Measurements from ENCODE around the gene VWA2. TPM values are rescaled to one million over a fixed set of nuclear protein-coding genes. Genes with fewer than 3 reads are reported as not detected.

Gene VWA2
- total RNA-seq, 1 donor from 2014 or later, result 15.5 TPM

DNA sequence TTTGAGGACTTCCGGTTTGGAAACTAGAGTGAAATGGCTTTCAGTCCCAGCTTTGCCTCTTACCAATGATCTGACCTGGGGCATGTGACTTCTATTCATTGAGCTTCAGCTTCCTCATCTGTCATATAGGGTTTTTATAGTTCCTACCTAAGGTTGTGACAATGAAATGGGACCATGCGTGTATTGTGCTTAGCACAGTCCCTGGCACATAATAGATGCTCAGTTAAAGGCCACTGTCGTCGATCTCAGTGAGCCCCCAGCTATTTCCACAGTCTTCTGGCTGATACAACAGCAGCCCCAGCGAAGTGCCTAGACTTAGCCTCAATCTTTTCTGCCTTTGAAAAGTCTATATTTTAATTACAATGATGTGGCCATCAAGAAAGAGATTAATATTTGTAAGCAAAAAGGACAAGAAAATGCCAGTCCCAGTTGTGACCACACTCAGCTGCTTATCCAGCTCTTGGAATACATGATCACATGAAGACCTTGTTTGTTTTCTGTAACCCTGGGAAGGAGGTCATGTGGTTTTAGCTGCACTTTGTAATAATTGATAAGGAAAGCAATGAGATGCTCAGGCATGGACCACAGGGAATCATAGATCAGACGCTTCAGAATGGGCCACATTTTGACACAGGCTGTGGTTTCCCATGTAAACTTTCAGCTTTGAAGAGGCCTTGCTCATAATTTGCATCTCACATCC, 44.6 kb downstream of the VWA2 start:
- no peak overlapping the region for H3K27ac ChIP-seq
- intact Hi-C loops (cut with DNase I), result no loop called here
- no peaks in the 10 kb centered on the region for H3K4me1 ChIP-seq
- ATAC-seq (no peak), DNase-seq (no peak)
- no peak overlapping the region for H3K4me3 ChIP-seq
- H3K27me3 ChIP-seq, result no peaks in the 10 kb centered on the region
- no peaks in the 10 kb centered on the region for H3K9me3 ChIP-seq
- TF ChIP-seq, protein P1, sequence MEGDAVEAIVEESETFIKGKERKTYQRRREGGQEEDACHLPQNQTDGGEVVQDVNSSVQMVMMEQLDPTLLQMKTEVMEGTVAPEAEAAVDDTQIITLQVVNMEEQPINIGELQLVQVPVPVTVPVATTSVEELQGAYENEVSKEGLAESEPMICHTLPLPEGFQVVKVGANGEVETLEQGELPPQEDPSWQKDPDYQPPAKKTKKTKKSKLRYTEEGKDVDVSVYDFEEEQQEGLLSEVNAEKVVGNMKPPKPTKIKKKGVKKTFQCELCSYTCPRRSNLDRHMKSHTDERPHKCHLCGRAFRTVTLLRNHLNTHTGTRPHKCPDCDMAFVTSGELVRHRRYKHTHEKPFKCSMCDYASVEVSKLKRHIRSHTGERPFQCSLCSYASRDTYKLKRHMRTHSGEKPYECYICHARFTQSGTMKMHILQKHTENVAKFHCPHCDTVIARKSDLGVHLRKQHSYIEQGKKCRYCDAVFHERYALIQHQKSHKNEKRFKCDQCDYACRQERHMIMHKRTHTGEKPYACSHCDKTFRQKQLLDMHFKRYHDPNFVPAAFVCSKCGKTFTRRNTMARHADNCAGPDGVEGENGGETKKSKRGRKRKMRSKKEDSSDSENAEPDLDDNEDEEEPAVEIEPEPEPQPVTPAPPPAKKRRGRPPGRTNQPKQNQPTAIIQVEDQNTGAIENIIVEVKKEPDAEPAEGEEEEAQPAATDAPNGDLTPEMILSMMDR (IDR thresholded peaks at IDR 0.05), result no peak
- no peaks in the 10 kb centered on the region for H3K36me3 ChIP-seq

DNA sequence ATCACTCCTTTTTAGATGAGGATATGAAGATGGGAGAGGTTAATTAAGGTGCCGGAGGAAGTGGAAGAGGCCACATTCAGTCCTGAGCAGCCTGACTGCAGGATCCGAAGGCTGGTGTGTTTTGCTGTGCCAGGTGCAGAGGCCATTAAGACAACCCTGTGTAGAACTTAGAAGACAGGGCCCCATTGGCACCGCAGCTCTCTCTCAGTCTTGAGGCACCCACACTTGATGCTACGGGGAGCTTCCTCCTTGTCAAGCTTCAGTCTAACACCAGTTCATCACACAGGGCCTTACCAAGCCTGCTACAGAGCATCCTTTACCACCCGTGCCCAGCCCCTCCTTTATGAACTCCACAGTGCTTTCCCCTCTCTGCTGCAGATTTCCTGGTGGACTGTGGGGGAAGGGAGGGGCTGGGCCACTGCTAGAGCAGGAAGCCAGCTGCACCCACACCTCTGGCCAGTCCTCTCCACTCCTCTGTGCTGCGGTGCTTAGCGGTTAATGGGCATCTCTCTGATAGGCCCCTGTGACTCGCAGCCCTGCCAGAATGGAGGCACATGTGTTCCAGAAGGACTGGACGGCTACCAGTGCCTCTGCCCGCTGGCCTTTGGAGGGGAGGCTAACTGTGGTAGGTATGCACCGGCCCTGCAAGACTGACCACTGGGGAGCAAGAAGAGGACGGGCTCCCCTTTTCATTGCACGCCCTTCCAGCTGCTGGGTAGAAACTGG, 45.5 kb downstream of the VWA2 start:
- H3K27ac ChIP-seq, result no peak overlapping the region
- DNase-seq (peak; percentile 36), ATAC-seq (no peak)
- no peaks in the 10 kb centered on the region for H3K36me3 ChIP-seq
- no peaks in the 10 kb centered on the region for H3K9me3 ChIP-seq
- H3K4me3 ChIP-seq, result no peak overlapping the region
- H3K4me1 ChIP-seq, result no peaks in the 10 kb centered on the region
- intact Hi-C loops (cut with DNase I), result no loop called here
- H3K27me3 ChIP-seq, result no peaks in the 10 kb centered on the region
- TF ChIP-seq, protein P1 (IDR thresholded peaks at IDR 0.05), result no peak

DNA sequence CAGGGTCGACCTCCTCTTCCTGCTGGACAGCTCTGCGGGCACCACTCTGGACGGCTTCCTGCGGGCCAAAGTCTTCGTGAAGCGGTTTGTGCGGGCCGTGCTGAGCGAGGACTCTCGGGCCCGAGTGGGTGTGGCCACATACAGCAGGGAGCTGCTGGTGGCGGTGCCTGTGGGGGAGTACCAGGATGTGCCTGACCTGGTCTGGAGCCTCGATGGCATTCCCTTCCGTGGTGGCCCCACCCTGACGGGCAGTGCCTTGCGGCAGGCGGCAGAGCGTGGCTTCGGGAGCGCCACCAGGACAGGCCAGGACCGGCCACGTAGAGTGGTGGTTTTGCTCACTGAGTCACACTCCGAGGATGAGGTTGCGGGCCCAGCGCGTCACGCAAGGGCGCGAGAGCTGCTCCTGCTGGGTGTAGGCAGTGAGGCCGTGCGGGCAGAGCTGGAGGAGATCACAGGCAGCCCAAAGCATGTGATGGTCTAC, 46.9 kb downstream of the VWA2 start:
- H3K27me3 ChIP-seq, result no peaks in the 10 kb centered on the region
- ATAC-seq (no peak), DNase-seq (peak; percentile 63)
- TF ChIP-seq, protein P1 (IDR thresholded peaks at IDR 0.05), result no peak
- H3K9me3 ChIP-seq, result no peaks in the 10 kb centered on the region
- no peak overlapping the region for H3K4me3 ChIP-seq
- intact Hi-C loops (cut with DNase I), result no loop called here
- no peak overlapping the region for H3K27ac ChIP-seq
- H3K4me1 ChIP-seq, result no peaks in the 10 kb centered on the region
- H3K36me3 ChIP-seq, result no peaks in the 10 kb centered on the region

DNA sequence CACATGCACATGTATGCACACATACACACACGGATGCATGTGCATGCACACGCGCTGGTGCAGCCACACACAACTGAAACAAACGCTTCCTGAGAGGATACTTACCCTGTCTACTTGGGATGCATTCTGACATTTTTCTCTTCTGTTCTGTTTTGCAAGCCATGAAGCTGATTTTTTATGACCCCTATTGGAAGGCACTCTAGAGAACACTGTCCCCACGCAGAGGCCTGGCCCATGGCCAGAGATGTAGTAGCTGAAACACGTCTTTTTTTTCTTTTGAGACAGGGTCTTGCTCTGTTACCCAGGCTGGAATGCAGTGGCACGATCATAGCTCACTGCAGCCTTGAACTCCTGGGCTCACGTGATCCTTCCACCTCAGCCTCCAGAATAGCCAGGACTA, 47.9 kb downstream of the VWA2 start:
- DNase-seq, result peak; percentile 19

DNA sequence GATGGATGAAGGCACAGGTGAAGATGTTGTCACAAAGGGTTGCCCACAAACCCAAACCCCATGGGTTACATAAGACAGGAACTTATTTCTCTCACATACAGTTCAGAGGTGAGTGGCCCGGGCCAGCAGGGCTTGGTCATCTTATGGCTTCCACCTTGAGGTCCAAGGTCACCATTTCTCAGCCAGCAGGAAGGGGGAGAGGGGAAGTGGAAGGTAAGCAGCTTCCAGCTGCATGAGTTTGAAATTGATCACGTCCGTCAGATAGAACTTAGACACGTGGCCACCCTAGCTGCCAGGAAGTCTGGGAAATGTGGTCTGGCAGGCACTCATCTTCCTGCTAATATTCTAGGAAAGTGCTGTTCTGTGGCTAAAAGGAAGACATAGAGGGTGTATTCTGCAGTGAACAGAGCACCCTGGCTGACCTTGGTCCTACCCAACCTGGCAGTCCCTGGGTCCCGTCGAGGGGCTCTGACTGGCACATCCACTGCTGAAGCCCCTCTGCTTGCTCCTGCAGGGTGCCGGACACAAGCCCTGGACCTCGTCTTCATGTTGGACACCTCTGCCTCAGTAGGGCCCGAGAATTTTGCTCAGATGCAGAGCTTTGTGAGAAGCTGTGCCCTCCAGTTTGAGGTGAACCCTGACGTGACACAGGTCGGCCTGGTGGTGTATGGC, 49.5 kb downstream of the VWA2 start:
- H3K9me3 ChIP-seq, result no peaks in the 10 kb centered on the region
- DNase-seq (peak; percentile 34), ATAC-seq (no peak)
- H3K27me3 ChIP-seq, result no peaks in the 10 kb centered on the region
- no peaks in the 10 kb centered on the region for H3K4me1 ChIP-seq
- no peak overlapping the region for H3K27ac ChIP-seq
- TF ChIP-seq, protein P1 (IDR thresholded peaks at IDR 0.05), result no peak
- no peak overlapping the region for H3K4me3 ChIP-seq
- no peaks in the 10 kb centered on the region for H3K36me3 ChIP-seq
- intact Hi-C loops (cut with DNase I), result no loop called here

More for the DNA sequence above, 47.9 kb downstream of the VWA2 start:
- H3K27ac ChIP-seq, result no peak overlapping the region
- H3K4me1 ChIP-seq, result no peaks in the 10 kb centered on the region
- ATAC-seq, result no peak
- no peak overlapping the region for H3K4me3 ChIP-seq
- TF ChIP-seq, protein P1 (IDR thresholded peaks at IDR 0.05), result no peak
- no peaks in the 10 kb centered on the region for H3K9me3 ChIP-seq
- no peaks in the 10 kb centered on the region for H3K27me3 ChIP-seq
- intact Hi-C loops (cut with DNase I), result no loop called here
- H3K36me3 ChIP-seq, result no peaks in the 10 kb centered on the region
